Naive thymus-derived CD4-positive, alpha-beta T cell (primary cell): Measurements from ENCODE around the gene KRTAP10-1. TPM values are rescaled to one million over a fixed set of nuclear protein-coding genes. Genes with fewer than 3 reads are reported as not detected.

ENCODE experiments used
- polyA plus RNA-seq, 2 donors: library from polyadenylated mRNA; unstranded; fragments of 300-500 nt; fragmentation: Illumina TruSeq; gene quantifications; one replicate each; pipeline ENCODE4 v1.2.3, GENCODE V29; 2021
- total RNA-seq, 6 experiments: library from RNA in 5 of 6; stranded (reverse) in 5 of 6; gene quantifications; 1 replicate in 5 of 6; 2 replicates in 1 of 6; pipeline ENCODE4 v1.2.3 and lab custom pipeline; 2021 to 2026

Gene KRTAP10-1
- total and polyA plus RNA-seq, 7 experiments from 2014 or later: not detected

Other genes with a start within 250 kb of the KRTAP10-1 start
- 100 to 1,000 TPM; 107 to 196 (median 122) TPM for gene PFKL, start 240.1 kb downstream of the KRTAP10-1 start, total RNA-seq
- 100 to 1,000 TPM in 1 of 2 donors, 10 to 100 TPM in 1; 75.0 to 103 TPM for gene PFKL, start 240.1 kb downstream of the KRTAP10-1 start, polyA plus RNA-seq
- gene CFAP410, start 200.8 kb downstream of the KRTAP10-1 start, total RNA-seq: 10 to 100 TPM; 20.8 to 66.7 (median 49.5) TPM
- 10 to 100 TPM; 26.3 to 45.4 TPM for gene CFAP410, start 200.8 kb downstream of the KRTAP10-1 start, polyA plus RNA-seq
- 10 to 100 TPM in 2 of 5 experiments, 1 to 10 TPM in 3; 1.2 to 29.6 (median 5.3) TPM for gene TRPM2, start 186.6 kb downstream of the KRTAP10-1 start, total RNA-seq
- 1 to 10 TPM; 1.5 to 1.7 TPM for gene TRPM2, start 186.6 kb downstream of the KRTAP10-1 start, polyA plus RNA-seq
- gene LRRC3, start 84.7 kb downstream of the KRTAP10-1 start, total RNA-seq: 1 to 10 TPM in 3 of 5 experiments, under 1 TPM in 2; 0.79 to 3.3 (median 1.0) TPM
- gene LRRC3, start 84.7 kb downstream of the KRTAP10-1 start, polyA plus RNA-seq: under 1 TPM; 0.06 to 0.66 TPM
- not detected for gene KRTAP10-2, start 11.3 kb upstream of the KRTAP10-1 start, total RNA-seq
- gene KRTAP10-2, start 11.3 kb upstream of the KRTAP10-1 start, polyA plus RNA-seq: not detected
- gene KRTAP10-3, start 18.6 kb upstream of the KRTAP10-1 start, total RNA-seq: not detected
- gene KRTAP10-3, start 18.6 kb upstream of the KRTAP10-1 start, polyA plus RNA-seq: not detected
- not detected for gene KRTAP10-4, start 33.5 kb upstream of the KRTAP10-1 start, total RNA-seq
- not detected for gene KRTAP10-4, start 33.5 kb upstream of the KRTAP10-1 start, polyA plus RNA-seq
- not detected for gene KRTAP10-5, start 40.4 kb upstream of the KRTAP10-1 start, total RNA-seq
- not detected for gene KRTAP10-5, start 40.4 kb upstream of the KRTAP10-1 start, polyA plus RNA-seq
- gene KRTAP10-6, start 52.3 kb upstream of the KRTAP10-1 start, total RNA-seq: not detected
- not detected for gene KRTAP10-6, start 52.3 kb upstream of the KRTAP10-1 start, polyA plus RNA-seq
- not detected for gene KRTAP10-7, start 60.4 kb upstream of the KRTAP10-1 start, total RNA-seq
- not detected for gene KRTAP10-7, start 60.4 kb upstream of the KRTAP10-1 start, polyA plus RNA-seq
- not detected for gene KRTAP10-8, start 71.9 kb upstream of the KRTAP10-1 start, total RNA-seq
- gene KRTAP10-8, start 71.9 kb upstream of the KRTAP10-1 start, polyA plus RNA-seq: not detected
- gene KRTAP10-9, start 86.9 kb upstream of the KRTAP10-1 start, total RNA-seq: not detected
- not detected for gene KRTAP10-9, start 86.9 kb upstream of the KRTAP10-1 start, polyA plus RNA-seq
- gene KRTAP10-10, start 97.2 kb upstream of the KRTAP10-1 start, total RNA-seq: not detected
- not detected for gene KRTAP10-10, start 97.2 kb upstream of the KRTAP10-1 start, polyA plus RNA-seq
- not detected for gene KRTAP10-11, start 106.2 kb upstream of the KRTAP10-1 start, total RNA-seq
- gene KRTAP10-11, start 106.2 kb upstream of the KRTAP10-1 start, polyA plus RNA-seq: not detected
- not detected for gene KRTAP12-4, start 114.5 kb upstream of the KRTAP10-1 start, total RNA-seq
- not detected for gene KRTAP12-4, start 114.5 kb upstream of the KRTAP10-1 start, polyA plus RNA-seq
- gene KRTAP12-3, start 117.7 kb upstream of the KRTAP10-1 start, total RNA-seq: 1 to 10 TPM in 1 of 5 experiments, not detected in 4; 1.1 TPM
- not detected for gene KRTAP12-3, start 117.7 kb upstream of the KRTAP10-1 start, polyA plus RNA-seq
- gene KRTAP12-2, start 126.7 kb upstream of the KRTAP10-1 start, total RNA-seq: not detected
- not detected for gene KRTAP12-2, start 126.7 kb upstream of the KRTAP10-1 start, polyA plus RNA-seq
- gene KRTAP12-1, start 142.0 kb upstream of the KRTAP10-1 start, total RNA-seq: not detected
- not detected for gene KRTAP12-1, start 142.0 kb upstream of the KRTAP10-1 start, polyA plus RNA-seq
- not detected for gene KRTAP10-12, start 157.0 kb upstream of the KRTAP10-1 start, total RNA-seq
- not detected for gene KRTAP10-12, start 157.0 kb upstream of the KRTAP10-1 start, polyA plus RNA-seq
- gene TSPEAR, start 171.4 kb upstream of the KRTAP10-1 start, total RNA-seq: not detected
- under 1 TPM in 1 of 2 donors, not detected in 1; 0.07 TPM for gene TSPEAR, start 171.4 kb upstream of the KRTAP10-1 start, polyA plus RNA-seq